DND-41 (cell line): ENCODE data around the gene CCDC171.

ENCODE experiments used
- ATAC-seq: fragments of 200-7000 bp; cut with Tn5 transposase; 3 replicates; pipeline ENCODE4 v1.9.1; 2021; ENCODE audit warnings: low read depth; ENCODE audit not compliant: insufficient read depth
- DNase-seq: peaks from one replicate; pipeline ENCODE4 v3.0.0-alpha.2; 2020
- H2AFZ ChIP-seq: 2 replicates; pipeline ENCODE4 v1.6.0; 2012; ENCODE audit warnings: low read depth, low read length
- H3K27ac ChIP-seq: 2 replicates; pipeline ENCODE4 v1.5.1; 2012; ENCODE audit warnings: low read length, inconsistent platforms
- H3K27me3 ChIP-seq: fragments of 200-600 bp; sonication (generic); 2 replicates; pipeline ENCODE4 v1.6.0; 2012; ENCODE audit warnings: low read length, mild to moderate bottlenecking, inconsistent platforms; ENCODE audit not compliant: insufficient read depth, poor library complexity
- H3K36me3 ChIP-seq: 2 replicates; pipeline ENCODE4 v1.5.1; 2012; ENCODE audit warnings: low read length, inconsistent platforms; ENCODE audit not compliant: insufficient read depth
- H3K4me1 ChIP-seq: 2 replicates; pipeline ENCODE4 v1.5.1; 2012; ENCODE audit warnings: mild to moderate bottlenecking, low read length; ENCODE audit not compliant: insufficient read depth
- H3K4me2 ChIP-seq: 2 replicates; pipeline ENCODE4 v1.6.0; 2012; ENCODE audit warnings: mild to moderate bottlenecking, moderate library complexity, low read length, inconsistent platforms; ENCODE audit not compliant: insufficient read depth
- H3K4me3 ChIP-seq, 2 experiments: fragments of 200-600 bp in 1 of 2; shearing (Covaris generic) in 1 of 2; 2 replicates each; pipeline ENCODE4 v1.5.1; 2012 to 2016; ENCODE audit warnings: inconsistent platforms in 2 of 2, low read length in 2 of 2, mild to moderate bottlenecking in 2 of 2, low read depth in 1 of 2, moderate library complexity in 1 of 2
- H3K79me2 ChIP-seq: 2 replicates; pipeline ENCODE4 v1.6.0; 2012; ENCODE audit warnings: low read length, inconsistent platforms; ENCODE audit not compliant: insufficient read depth
- H3K9ac ChIP-seq: 2 replicates; pipeline ENCODE4 v1.6.0; 2012; ENCODE audit warnings: low read depth, mild to moderate bottlenecking, inconsistent platforms, low read length, moderate library complexity
- H3K9me3 ChIP-seq: 2 replicates; pipeline ENCODE4 v1.5.1; 2012; ENCODE audit warnings: low read length, moderate library complexity, mild to moderate bottlenecking, inconsistent platforms; ENCODE audit not compliant: insufficient read depth, severe bottlenecking
- H4K20me1 ChIP-seq: 2 replicates; pipeline ENCODE4 v1.6.0; 2012; ENCODE audit warnings: low read length; ENCODE audit not compliant: insufficient read depth
- CTCF ChIP-seq: IDR thresholded peaks from 2 replicates; pipeline ENCODE4 v1.5.1; 2012; ENCODE audit warnings: borderline replicate concordance, low read length, moderate library complexity, mild to moderate bottlenecking; ENCODE audit not compliant: poor library complexity, severe bottlenecking; ENCODE audit errors: extremely low read depth
- EZH2 ChIP-seq: IDR thresholded peaks from 3 replicates; pipeline ENCODE4 v1.6.1; 2012; ENCODE audit warnings: borderline replicate concordance, low read depth, mild to moderate bottlenecking, moderate library complexity, low read length, inconsistent platforms; ENCODE audit not compliant: severe bottlenecking

Gene CCDC171

DNA sequence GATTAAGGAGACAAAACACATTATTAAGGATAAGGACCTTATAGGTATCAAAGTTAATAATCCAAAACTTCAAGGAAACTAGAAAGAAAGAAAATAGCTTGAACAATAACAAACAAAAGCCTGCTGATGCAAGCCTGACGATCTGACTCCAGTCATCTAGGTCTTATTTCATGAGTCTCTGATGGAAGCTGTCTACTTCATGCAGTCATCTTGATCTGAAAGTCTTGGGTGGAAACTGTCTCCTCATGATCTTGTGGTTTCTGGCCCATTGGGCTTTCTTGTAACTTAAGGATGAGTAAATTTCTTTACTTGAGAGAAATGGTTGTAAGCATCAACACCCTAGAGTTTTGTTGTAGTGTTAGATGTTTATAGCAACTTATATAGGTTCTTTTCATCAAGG is 21.5 kb upstream of the CCDC171 start:
- Histone ChIP-seq H3K9ac (no peak overlapping the region), H3K27me3 (no peaks in the 10 kb centered on the region), H3K9me3 (no peaks in the 10 kb centered on the region), H3K27ac (no peak overlapping the region), H3K4me1 (peaks cover 3% of the 10 kb centered on the region; the same call in 1 of the 2 replicates), H3K36me3 (no peaks in the 10 kb centered on the region), H3K4me2 (no peak overlapping the region), H3K79me2 (no peaks in the 10 kb centered on the region), H3K4me3 (no peak overlapping the region), H4K20me1 (no peaks in the 10 kb centered on the region), H2AFZ (no peak overlapping the region)
- ATAC-seq = no peak
- TF ChIP-seq CTCF (no peak), EZH2 (no peak)
- DNase-seq = no peak

- H3K4me2 ChIP-seq = no peak overlapping the region
- H3K36me3 ChIP-seq = no peaks in the 10 kb centered on the region
- no peaks in the 10 kb centered on the region for H4K20me1 ChIP-seq
- DNase-seq (no peak), ATAC-seq (no peak)
- H3K4me1 ChIP-seq = no peaks in the 10 kb centered on the region
- no peak overlapping the region for H3K27ac ChIP-seq
- no peaks in the 10 kb centered on the region for H3K9me3 ChIP-seq
- no peak overlapping the region for H3K9ac ChIP-seq
- H3K79me2 ChIP-seq = no peaks in the 10 kb centered on the region
- no peaks in the 10 kb centered on the region for H3K27me3 ChIP-seq
- TF ChIP-seq EZH2 (no peak), CTCF (no peak)
- no peak overlapping the region for H2AFZ ChIP-seq
- no peak overlapping the region for H3K4me3 ChIP-seq
Observed at GRCh38 chr9:15541872-15542271, 11.0 kb upstream of the CCDC171 start.

DNA sequence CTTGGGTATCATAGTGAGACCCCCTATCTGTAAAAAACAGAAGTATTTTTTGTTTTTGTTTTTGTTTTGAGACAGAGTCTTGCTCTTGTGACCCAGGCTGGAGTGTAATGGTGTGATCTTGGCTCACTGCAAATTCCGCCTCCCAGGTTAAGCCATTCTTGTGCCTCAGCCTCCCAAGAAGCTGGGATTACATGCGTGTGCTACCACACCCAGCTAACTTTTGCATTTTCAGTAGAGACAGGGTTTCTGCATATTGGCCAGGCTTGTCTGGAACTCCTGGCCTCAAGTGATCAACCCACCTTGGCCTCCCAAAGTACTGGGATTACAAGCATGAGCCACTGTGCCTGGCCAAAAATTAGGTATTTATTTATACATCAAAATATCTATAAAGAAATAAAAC is 10.2 kb upstream of the CCDC171 start:
- Histone ChIP-seq H3K9me3 (no peaks in the 10 kb centered on the region), H3K4me1 (no peaks in the 10 kb centered on the region), H3K4me2 (no peak overlapping the region), H2AFZ (no peak overlapping the region), H4K20me1 (no peaks in the 10 kb centered on the region), H3K79me2 (no peaks in the 10 kb centered on the region), H3K4me3 (no peak overlapping the region), H3K27ac (no peak overlapping the region), H3K36me3 (no peaks in the 10 kb centered on the region), H3K9ac (no peak overlapping the region), H3K27me3 (no peaks in the 10 kb centered on the region)
- TF ChIP-seq CTCF = no peak
- no peak for DNase-seq
- no peak for ATAC-seq

- no peak for TF ChIP-seq EZH2
- no peak for TF ChIP-seq CTCF
- Histone ChIP-seq H3K9me3 (no peaks in the 10 kb centered on the region), H3K36me3 (no peaks in the 10 kb centered on the region), H3K27me3 (no peaks in the 10 kb centered on the region), H2AFZ (no peak overlapping the region), H3K4me1 (no peaks in the 10 kb centered on the region), H4K20me1 (no peaks in the 10 kb centered on the region), H3K4me3 (no peak overlapping the region), H3K79me2 (no peaks in the 10 kb centered on the region), H3K4me2 (no peak overlapping the region), H3K27ac (no peak overlapping the region), H3K9ac (no peak overlapping the region)
- ATAC-seq (no peak), DNase-seq (no peak)
Observed at GRCh38 chr9:15543047-15543813, 9.6 kb upstream of the CCDC171 start.
